ENCODE data around the gene PRM2. TPM values are rescaled to one million over a fixed set of nuclear protein-coding genes. Genes with fewer than 3 reads are reported as not detected.

The PRM2 gene
- total and polyA plus RNA-seq, 7 donors = not detected

DNA sequence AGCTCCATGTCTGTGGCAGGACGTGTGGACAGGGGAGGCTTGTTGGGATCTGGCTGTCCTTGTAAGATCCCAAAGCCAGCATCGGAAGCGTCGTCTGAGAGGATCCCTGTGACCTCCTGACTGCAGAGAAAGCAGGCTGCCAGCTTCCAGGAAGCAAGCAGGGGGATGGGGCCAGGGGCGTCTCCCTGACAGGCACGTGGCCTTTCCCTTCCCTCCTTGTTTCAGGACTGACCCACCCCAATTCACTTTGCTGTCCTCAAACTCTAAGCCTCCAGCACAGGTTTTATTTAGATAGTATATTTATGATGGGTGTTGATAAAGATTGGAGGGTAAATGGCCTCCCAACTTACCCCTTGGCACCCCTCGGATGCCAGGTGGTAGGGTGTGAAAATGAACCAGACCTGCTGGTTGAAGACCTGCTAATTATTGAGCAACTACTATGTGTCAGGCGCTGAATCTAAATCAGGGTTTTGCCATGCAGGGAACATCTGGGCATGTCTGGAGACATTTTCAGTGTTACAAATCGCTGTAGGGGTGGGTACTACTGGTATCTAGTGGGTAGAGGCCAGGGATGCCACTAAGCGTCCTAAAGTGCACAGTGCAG, 44.8 kb downstream of the PRM2 start:
- Histone ChIP-seq H3K4me1 (no peaks in the 10 kb centered on the region), H3K36me3 (ENCODE audit: insufficient read depth in 1 of 2, low read depth in 1 of 2) (no peaks in the 10 kb centered on the region), H3K27me3 (ENCODE audit: insufficient read depth in 3 of 3, low read length in 2 of 3) (no peaks in the 10 kb centered on the region), H3K4me3 (no peak overlapping the region), H3K9me3 (no peaks in the 10 kb centered on the region), H3K27ac (no peak overlapping the region)
- ATAC-seq (no peak), DNase-seq (no peak)
- 73 to 81% (median 76%) methylated on average over 10 of the region's 10 CpGs for WGBS, 3 donors
- intact Hi-C loops (cut with DNase I) = no loop called here
- TF ChIP-seq, protein P1, sequence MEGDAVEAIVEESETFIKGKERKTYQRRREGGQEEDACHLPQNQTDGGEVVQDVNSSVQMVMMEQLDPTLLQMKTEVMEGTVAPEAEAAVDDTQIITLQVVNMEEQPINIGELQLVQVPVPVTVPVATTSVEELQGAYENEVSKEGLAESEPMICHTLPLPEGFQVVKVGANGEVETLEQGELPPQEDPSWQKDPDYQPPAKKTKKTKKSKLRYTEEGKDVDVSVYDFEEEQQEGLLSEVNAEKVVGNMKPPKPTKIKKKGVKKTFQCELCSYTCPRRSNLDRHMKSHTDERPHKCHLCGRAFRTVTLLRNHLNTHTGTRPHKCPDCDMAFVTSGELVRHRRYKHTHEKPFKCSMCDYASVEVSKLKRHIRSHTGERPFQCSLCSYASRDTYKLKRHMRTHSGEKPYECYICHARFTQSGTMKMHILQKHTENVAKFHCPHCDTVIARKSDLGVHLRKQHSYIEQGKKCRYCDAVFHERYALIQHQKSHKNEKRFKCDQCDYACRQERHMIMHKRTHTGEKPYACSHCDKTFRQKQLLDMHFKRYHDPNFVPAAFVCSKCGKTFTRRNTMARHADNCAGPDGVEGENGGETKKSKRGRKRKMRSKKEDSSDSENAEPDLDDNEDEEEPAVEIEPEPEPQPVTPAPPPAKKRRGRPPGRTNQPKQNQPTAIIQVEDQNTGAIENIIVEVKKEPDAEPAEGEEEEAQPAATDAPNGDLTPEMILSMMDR (IDR thresholded peaks at IDR 0.05) = no peak

- Histone ChIP-seq H3K4me3 (no peak overlapping the region), H3K27me3 (ENCODE audit: insufficient read depth in 3 of 3, low read length in 2 of 3) (no peaks in the 10 kb centered on the region), H3K9me3 (no peaks in the 10 kb centered on the region), H3K4me1 (no peaks in the 10 kb centered on the region), H3K27ac (no peak overlapping the region), H3K36me3 (ENCODE audit: insufficient read depth in 1 of 2, low read depth in 1 of 2) (no peaks in the 10 kb centered on the region)
- intact Hi-C loops (cut with DNase I) = no loop called here
- TF ChIP-seq, protein P1 (IDR thresholded peaks at IDR 0.05) = no peak
- ATAC-seq = peak in 2 of 4 donors; percentile 17 to 32
- DNase-seq = no peak
- 69 to 75% (median 74%) methylated on average over 4 of the region's 4 CpGs for WGBS, 3 donors
Measured at GRCh38 chr16:11229906-11230305, 46.4 kb downstream of the PRM2 start.

- no peaks in the 10 kb centered on the region for H3K9me3 ChIP-seq
- DNase-seq (no peak), ATAC-seq (no peak)
- H3K4me3 ChIP-seq = no peak overlapping the region
- H3K36me3 ChIP-seq (ENCODE audit: insufficient read depth in 1 of 2, low read depth in 1 of 2) = no peaks in the 10 kb centered on the region
- no peaks in the 10 kb centered on the region for H3K27me3 ChIP-seq (ENCODE audit: insufficient read depth in 3 of 3, low read length in 2 of 3)
- WGBS, 3 donors = 78 to 85% (median 84%) methylated on average over 5 of the region's 5 CpGs
- no peak overlapping the region for H3K27ac ChIP-seq
- TF ChIP-seq, protein P1 (IDR thresholded peaks at IDR 0.05) = no peak
- H3K4me1 ChIP-seq = peaks cover 1% of the 10 kb centered on the region
- intact Hi-C loops (cut with DNase I) = no loop called here
Measured at GRCh38 chr16:11229432-11229831, 46.8 kb downstream of the PRM2 start.

DNA sequence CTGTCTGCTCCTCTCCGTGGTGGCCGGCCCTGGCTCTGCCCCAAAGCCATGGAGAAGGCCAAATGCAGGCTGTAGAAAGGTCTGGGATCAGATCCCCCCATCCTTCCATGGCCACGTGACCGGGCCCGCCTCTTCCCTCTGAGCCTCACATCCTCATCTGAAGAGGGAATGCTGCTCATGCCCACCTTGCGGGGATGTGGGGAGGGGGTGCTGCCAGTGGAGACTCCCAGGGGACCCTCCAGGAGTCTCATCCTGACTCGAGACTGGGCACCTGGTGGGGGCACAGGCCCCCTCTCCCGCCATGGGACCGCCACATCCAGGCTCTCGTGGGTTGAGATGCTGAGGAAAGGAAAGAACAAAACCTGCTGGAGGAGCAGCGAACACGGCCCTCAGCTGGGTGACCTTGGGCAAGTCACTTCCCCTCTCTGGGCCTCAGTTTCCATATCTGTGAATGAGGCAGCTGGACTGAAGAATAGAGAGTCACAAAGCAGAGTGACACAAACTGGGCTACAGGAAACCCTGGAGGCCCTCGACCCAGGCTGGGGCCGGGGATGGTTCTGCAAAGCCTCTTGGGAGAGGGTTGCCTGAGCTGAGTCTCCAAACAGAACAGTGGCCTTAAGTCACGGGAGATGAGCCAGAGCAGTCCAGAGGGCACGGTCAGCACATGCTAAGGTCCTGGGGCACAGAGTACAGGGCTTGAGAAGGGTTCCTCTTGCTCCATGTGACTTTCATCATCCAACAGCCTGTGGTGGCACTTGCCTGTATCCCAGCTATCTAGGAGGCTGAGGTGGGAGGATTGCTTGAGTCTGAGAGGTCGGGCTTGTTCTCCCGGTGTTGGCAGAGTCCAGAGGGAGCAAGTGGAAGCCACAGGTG, 50.4 kb downstream of the PRM2 start:
- ATAC-seq (no peak), DNase-seq (no peak)
- intact Hi-C loops (cut with DNase I) = no loop called here
- no peaks in the 10 kb centered on the region for H3K27me3 ChIP-seq (ENCODE audit: insufficient read depth in 3 of 3, low read length in 2 of 3)
- no peak overlapping the region for H3K4me3 ChIP-seq
- no peaks in the 10 kb centered on the region for H3K9me3 ChIP-seq
- TF ChIP-seq, protein P1 (IDR thresholded peaks at IDR 0.05) = no peak
- H3K36me3 ChIP-seq (ENCODE audit: insufficient read depth in 1 of 2, low read depth in 1 of 2) = no peaks in the 10 kb centered on the region
- H3K4me1 ChIP-seq = peaks cover 7% of the 10 kb centered on the region
- H3K27ac ChIP-seq = no peak overlapping the region
- WGBS, 3 donors = 79 to 85% (median 81%) methylated on average over 15 to 18 of the region's 18 CpGs

Other genes with a start within 250 kb of the PRM2 start
- gene SOCS1, start 20.3 kb downstream of the PRM2 start, total RNA-seq = 1 to 10 TPM in 2 of 4 donors, under 1 TPM in 2; 0.44 to 8.4 (median 1.5) TPM
- 10 to 100 TPM in 1 of 3 donors, 1 to 10 TPM in 1, under 1 TPM in 1; 0.72 to 12.6 (median 2.1) TPM for gene SOCS1, start 20.3 kb downstream of the PRM2 start, polyA plus RNA-seq
- gene TNP2, start 7.2 kb downstream of the PRM2 start, total RNA-seq = not detected
- not detected for gene TNP2, start 7.2 kb downstream of the PRM2 start, polyA plus RNA-seq
- gene PRM3, start 2.9 kb downstream of the PRM2 start, total RNA-seq = not detected
- not detected for gene PRM3, start 2.9 kb downstream of the PRM2 start, polyA plus RNA-seq
- gene PRM1, start 4.8 kb upstream of the PRM2 start, total RNA-seq = not detected
- not detected for gene PRM1, start 4.8 kb upstream of the PRM2 start, polyA plus RNA-seq
- under 1 TPM in 2 of 4 donors, not detected in 2; 0.16 to 0.64 TPM for gene RMI2, start 69.0 kb upstream of the PRM2 start, total RNA-seq
- under 1 TPM; 0.11 to 0.35 (median 0.23) TPM for gene RMI2, start 69.0 kb upstream of the PRM2 start, polyA plus RNA-seq

All from psoas muscle (tissue), 8 donors.